GM06990 (cell line): ENCODE results near the gene MYH13.

Experiments
- DNase-seq: peaks from one replicate; pipeline ENCODE4 v3.0.0-alpha.2; 2011; ENCODE audit not compliant: insufficient read length; ENCODE audit errors: extremely low read depth
- H3K27me3 ChIP-seq: replicated peaks from 2 replicates; pipeline ENCODE4 v1.6.0; 2011; ENCODE audit warnings: low read length; ENCODE audit not compliant: control insufficient read depth, insufficient read depth
- H3K36me3 ChIP-seq: 2 replicates; pipeline ENCODE4 v1.5.1; 2011; ENCODE audit warnings: low read length; ENCODE audit not compliant: control insufficient read depth, insufficient read depth
- H3K4me3 ChIP-seq: replicated peaks from 2 replicates; pipeline ENCODE4 v1.5.1; 2011; ENCODE audit warnings: low read depth, mild to moderate bottlenecking, control low read depth, low read length
- CTCF ChIP-seq: IDR thresholded peaks from 2 replicates; pipeline ENCODE4 v1.5.1; 2011; ENCODE audit warnings: low read length, control low read depth, mild to moderate bottlenecking, inconsistent platforms; ENCODE audit not compliant: insufficient read depth, poor library complexity, severe bottlenecking

Gene MYH13

DNA sequence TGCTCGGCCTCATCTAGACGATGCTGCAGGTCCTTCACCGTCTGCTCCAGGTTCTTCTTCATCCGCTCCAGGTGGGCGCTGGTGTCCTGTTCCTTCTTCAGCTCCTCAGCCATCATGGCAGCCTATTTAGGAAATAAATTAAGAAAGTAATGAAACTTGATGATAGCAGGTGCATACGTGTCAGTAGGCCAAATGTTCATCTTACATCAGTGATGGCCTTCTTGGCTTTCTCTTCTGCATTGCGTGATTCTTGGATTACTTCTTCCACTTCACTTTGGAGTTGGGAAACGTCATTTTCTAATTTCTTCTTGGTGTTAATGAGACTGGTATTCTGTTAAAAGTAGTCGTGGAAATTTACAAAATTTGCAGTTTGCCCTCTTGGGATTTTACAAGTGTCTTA, 20.1 kb upstream of the MYH13 start:
- Histone ChIP-seq H3K4me3 (no peak overlapping the region), H3K27me3 (no peaks in the 10 kb centered on the region), H3K36me3 (no peaks in the 10 kb centered on the region)
- no peak for DNase-seq
- TF ChIP-seq CTCF, result no peak

GRCh38 chr17:10385871-10386270, 13.1 kb upstream of the MYH13 start:
- no peak for TF ChIP-seq CTCF
- H3K4me3 ChIP-seq, result no peak overlapping the region
- DNase-seq, result no peak
- H3K27me3 ChIP-seq, result no peaks in the 10 kb centered on the region
- H3K36me3 ChIP-seq, result no peaks in the 10 kb centered on the region

- Histone ChIP-seq H3K4me3 (no peak overlapping the region), H3K36me3 (no peaks in the 10 kb centered on the region), H3K27me3 (no peaks in the 10 kb centered on the region)
- TF ChIP-seq CTCF, result no peak
- no peak for DNase-seq
These were observed 11.4 kb upstream of the MYH13 start for GRCh38 chr17:10384175-10384574.

DNA sequence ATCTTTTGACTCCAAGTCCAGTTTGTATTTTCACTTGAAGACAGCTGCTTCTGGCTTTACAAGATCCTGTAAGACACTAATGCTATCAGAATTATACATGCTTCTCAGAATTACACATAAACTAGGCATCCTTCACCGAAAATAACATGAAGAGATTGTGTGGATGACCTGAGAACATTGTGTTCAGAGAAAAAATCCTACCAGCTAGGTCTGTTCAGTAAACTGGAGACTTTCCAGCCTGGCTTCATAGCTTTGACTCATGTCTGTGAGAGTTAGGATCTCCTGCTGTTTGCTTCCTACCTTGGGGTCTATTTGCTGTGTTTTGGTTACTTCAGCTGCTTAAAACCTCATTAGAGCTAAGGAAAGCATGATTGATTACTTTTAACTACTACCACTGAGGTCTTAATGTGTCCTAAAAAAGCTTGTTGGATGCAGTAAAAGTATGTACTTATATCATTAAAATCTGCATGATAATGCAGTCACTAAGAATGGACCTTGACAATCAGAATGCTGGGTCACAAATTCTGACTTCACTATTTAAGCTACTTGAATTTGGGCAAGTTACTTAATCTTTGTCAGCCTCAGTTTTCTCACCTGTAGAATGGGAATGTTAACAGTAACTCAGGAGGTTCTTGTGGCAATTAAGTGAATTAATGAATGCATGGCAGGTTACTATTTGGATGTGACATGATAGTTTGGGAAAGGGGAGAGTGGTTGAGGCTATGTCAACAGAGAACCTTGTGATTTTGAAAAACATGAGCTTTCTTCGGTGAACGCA, 8.0 kb upstream of the MYH13 start:
- Histone ChIP-seq H3K4me3 (no peak overlapping the region), H3K27me3 (no peaks in the 10 kb centered on the region), H3K36me3 (no peaks in the 10 kb centered on the region)
- no peak for TF ChIP-seq CTCF
- DNase-seq, result no peak

- Histone ChIP-seq H3K36me3 (no peaks in the 10 kb centered on the region), H3K4me3 (no peak overlapping the region), H3K27me3 (peaks cover 2% of the 10 kb centered on the region; the same call in 1 of the 2 replicates)
- no peak for TF ChIP-seq CTCF
- DNase-seq, result no peak
These were observed 2.7 kb downstream of the MYH13 start for GRCh38 chr17:10370016-10370608.
